Measurements from ENCODE around the gene USPL1.

The USPL1 gene

DNA sequence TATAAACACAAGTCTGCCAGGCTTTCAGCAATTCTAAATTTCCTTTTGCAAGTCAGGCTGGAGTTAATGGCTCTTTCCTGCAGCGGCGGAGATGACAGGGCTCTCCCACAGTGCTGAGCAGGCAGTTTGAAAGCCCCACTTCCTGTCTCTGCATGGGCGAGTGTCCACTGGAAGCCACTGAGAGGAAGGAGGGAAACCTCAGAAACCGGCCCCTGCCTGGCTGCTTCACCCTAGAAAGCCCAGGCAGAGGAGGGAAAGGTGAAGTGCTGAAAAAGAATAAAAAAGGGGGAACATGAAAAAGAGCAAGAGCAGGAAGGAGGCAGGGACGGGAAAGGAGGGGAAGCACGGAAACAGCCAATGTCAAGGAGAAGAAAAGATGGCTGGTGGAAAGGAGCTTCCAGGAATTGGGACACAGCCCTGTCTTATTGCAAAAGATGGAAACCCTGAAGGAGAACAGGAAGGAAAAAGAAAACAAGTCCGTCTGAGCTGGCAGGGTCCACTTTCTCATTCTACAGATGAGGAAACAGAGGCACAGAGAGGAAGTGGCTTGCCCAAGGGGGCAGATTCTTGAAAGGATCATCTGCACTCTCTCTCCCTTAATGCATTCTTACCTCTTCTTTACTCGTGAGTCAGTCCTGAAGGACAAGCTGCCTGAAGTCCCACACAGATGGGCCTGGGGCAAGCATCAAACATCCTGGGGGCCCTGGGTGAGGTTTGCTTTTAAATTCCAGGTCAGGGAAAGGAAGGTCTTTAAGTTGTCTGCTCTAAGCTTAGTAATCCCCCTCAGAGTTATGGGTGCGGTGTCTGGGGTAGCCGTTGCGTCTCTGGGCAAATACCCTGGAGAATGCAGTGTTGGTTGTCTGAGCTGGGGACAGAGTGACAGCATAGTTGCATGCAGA is 78.8 kb downstream of the USPL1 start:
- DNase-seq (ENCODE audit: low spot score), result no peak

DNA sequence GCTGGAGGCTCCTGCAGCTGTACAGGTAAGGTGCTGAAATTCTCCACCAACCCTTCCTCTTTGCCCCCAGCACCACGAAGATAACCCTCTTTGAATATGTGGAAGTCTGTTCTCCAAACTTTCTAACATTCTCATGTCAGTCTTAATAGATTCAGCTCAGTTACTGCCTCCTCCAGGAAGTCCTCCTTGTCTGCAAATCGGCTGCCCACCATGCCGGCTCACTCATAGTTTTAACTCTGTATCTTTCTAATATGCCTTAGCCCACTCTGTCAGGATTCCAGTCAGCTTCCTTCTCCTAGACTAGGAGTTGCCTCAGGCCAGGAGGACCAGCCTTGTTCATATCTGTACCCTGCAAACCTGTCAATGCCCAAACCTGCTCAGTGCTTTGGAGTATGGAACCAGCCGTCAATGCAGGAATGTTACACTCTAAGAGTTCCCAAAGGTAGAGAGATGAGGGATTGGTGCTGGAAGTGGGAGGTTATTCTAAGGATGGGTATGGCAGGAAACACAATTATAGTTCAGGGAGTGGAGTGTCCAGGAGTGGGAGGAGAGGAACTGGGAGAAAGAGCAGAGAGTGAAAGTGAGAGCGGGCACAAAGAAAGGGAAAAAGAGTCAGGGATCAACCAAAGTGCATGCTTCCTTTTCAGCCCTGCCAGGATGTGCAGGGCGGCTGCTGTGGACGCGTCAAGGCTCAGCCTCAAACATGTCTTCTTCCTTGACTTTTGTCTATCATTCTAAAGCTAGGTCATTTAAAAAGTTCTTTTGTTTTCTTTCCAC is 79.6 kb downstream of the USPL1 start:
- no peak for DNase-seq (ENCODE audit: low spot score)

DNA sequence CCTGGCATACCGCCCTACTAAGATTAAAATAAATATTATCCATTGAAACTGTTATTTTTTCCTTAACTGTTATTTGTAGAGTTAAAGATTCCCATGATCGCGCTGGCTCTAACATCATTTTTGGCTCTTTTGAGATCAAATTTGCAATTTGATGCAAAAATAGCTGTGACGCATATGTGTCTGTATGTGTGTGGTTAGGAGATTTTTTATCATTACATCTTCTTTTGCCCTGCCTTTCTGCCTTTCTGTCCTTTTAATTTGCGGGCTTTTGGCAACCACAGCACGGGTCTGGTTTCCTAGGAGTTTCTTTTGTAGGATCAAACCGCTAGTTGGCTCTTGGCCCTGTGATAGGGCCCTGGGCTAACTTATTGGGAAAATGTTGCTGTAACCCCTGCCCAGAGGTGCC is 80.3 kb downstream of the USPL1 start:
- DNase-seq (ENCODE audit: low spot score), result no peak

DNA sequence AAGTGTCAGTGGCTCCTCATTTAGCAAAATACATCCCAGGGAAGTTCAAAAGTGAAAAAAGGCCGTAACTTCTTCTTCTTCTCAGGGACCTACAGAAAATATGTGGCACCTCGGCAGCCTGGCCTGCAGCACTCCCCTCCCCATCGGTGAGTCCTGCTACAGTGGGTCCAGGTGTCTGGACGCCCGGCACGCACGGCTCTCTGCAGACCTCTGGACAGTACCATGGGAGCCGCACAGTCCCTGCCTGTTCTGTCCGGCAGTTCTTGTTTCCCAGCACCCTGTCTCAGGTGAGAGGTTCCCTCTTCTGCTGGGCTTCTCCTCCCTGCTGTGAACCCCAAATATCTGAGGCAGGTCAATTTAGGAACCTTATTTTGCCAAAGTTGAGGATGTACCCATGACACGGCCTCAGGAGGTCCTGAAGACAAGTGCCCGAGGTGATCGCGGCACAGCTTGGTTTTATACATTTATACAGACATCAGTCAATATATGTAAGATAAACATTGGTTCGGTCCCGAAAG is 80.8 kb downstream of the USPL1 start:
- DNase-seq (ENCODE audit: low spot score), result no peak

DNA sequence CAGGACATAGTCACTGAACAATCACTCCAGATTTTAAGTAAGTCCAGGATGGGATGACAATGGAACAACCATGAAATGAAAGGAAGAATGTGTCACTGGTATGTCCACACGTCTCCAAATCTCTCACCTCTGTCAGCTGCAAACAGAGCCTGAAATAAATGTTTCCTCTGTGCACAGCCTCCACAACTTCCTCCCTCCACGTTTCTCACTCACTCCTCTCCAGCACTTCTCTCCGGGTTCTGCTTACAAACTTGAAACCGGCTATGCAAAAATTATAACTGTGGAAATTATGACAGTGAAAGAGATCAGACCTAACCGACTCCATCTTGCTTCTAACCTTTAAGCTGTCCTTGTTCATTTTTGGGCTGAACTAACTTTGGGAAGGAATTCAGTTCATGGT is 82.6 kb downstream of the USPL1 start:
- no peak for DNase-seq (ENCODE audit: low spot score)

DNA sequence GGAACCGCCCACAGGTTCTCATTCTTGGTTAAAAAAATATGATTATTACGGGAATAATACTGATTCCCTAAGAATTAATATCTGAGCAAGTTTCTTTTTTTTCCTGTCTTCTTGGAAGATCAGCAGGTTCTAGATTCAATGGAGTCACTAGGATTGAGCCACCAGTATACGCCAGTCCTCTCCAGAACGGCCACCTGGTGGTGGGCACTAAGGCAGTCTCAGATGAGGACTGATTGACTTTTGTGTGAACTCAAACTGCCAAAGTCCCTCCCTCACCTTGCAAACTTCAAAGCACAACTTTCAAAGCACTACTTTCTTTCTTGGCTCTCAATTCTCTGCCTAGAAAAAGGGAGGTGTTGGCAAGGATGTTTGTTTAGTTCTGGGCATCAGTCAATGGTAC is 84.3 kb downstream of the USPL1 start:
- DNase-seq (ENCODE audit: low spot score), result no peak

DNA sequence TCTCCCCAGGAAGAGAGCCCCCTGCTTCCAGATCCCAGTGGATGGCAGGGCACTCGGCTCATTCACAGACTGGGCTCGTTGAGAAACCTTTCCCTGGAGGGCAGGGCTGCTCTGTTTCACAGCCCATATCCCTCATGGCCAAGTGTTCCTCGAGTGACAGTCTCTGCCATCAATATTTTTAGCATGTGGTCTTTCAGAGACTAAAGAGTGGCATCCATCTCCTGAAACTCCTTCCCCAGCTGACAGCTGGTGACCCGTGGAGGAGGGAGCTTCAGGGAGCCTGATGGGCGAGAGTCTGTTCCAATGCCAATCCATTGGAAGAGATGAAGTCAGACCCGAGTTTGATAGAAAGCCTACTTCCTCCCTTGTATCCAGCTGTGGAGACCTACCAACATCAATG is 86.9 kb downstream of the USPL1 start:
- no peak for DNase-seq (ENCODE audit: low spot score)

DNA sequence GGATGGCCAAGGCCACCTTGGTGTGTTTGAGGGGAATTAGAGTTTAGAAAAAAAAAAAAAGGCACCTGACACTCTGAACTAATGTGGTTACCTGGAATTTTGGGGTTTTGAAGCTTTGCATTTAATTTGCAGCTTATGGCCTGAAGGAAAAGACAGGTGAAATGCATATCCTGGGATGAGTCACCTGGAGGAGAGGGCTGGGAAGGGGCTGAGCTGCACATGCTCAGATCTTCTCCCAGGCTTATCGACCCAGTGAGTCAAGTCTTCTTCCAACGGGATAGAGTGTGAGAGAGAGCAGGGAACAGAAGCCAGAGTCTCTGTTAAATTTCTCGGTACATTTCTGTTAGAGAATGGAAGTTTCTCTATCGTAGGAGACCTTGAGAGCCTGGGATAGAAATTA is 88.0 kb downstream of the USPL1 start:
- no peak for DNase-seq (ENCODE audit: low spot score)

DNA sequence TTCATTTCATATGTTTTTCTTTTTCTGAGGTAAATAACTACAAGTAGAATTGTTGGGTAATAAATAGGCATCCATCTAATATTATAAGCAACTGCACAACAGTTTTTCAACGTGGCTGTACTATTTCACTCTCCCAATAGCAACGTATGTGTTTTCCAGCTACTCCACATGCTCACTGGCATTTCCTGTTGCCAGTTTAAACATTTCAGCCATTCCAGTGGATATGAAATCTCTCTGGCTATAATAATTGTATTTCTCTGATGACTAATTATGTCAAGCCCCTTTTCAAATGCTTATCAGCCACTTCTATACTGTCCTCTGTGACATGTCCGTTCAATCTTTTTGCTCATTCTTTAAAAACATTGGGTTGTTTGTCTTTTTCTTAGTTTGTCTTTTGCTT is 90.8 kb downstream of the USPL1 start:
- DNase-seq (ENCODE audit: low spot score), result no peak
